SK-N-SH (cell line): ENCODE measurements around the gene NCKAP5L. TPM values are rescaled to one million over a fixed set of nuclear protein-coding genes. Genes with fewer than 3 reads are reported as not detected.

ENCODE experiments used
- CTCF ChIA-PET: fragments of 300-600, 350-600 bp; formaldehyde crosslinking; extraction: SDS; loops from one replicate; lab custom pipeline; 2021; lab: Yijun Ruan, JAX
- POLR2A ChIA-PET: fragments of 350-600 bp; sonication (Branson Sonifier 250); formaldehyde crosslinking; extraction: SDS; loops from one replicate; lab custom pipeline; 2020; ENCODE audit warnings: antibody characterized with exemption, inconsistent platforms; lab: Yijun Ruan, JAX
- DNase-seq: peaks from one replicate; pipeline ENCODE4 v3.0.0; 2012
- H2AFZ ChIP-seq: fragments of 200-600 bp; sonication (generic); 2 replicates; pipeline ENCODE4 v1.8.1; 2016; ENCODE audit warnings: antibody characterized with exemption, mild to moderate bottlenecking, low read depth
- H3F3A ChIP-seq: fragments of 200-600 bp; sonication (generic); replicated peaks from 2 replicates; pipeline ENCODE3; 2016; ENCODE audit warnings: antibody characterized with exemption, mild to moderate bottlenecking; ENCODE audit not compliant: insufficient read depth
- H3K27ac ChIP-seq, 2 experiments: fragments of 200-500 bp in 1 of 2; fragments of 200-600 bp in 1 of 2; sonication (Bioruptor generic) in 1 of 2; sonication (generic), shearing (Covaris generic) in 1 of 2; 2 replicates each; pipeline versions ENCODE4 v1.5.1 to v1.6.1; 2014 to 2016; ENCODE audit warnings: low read depth in 2 of 2, inconsistent platforms in 1 of 2, low read length in 1 of 2, mild to moderate bottlenecking in 1 of 2, mixed read lengths in 1 of 2
- H3K27me3 ChIP-seq: fragments of 200-600 bp; sonication (generic), shearing (Covaris generic); 2 replicates; pipeline ENCODE4 v1.6.1; 2016; ENCODE audit warnings: mixed run types; ENCODE audit not compliant: insufficient read depth
- H3K36me3 ChIP-seq, 2 experiments: fragments of 200-500 bp in 1 of 2; fragments of 200-600 bp in 1 of 2; sonication (Bioruptor generic) in 1 of 2; sonication (generic) in 1 of 2; replicated peaks in 1 of 2; 2 replicates each; pipeline versions ENCODE3 to v1.5.1; 2014 to 2016; ENCODE audit warnings: low read length in 1 of 2, mild to moderate bottlenecking in 1 of 2; ENCODE audit not compliant: insufficient read depth in 2 of 2, control insufficient read depth in 1 of 2
- H3K4me1 ChIP-seq, 2 experiments: fragments of 200-500 bp in 1 of 2; fragments of 200-600 bp in 1 of 2; sonication (Bioruptor generic) in 1 of 2; sonication (generic), shearing (Covaris generic) in 1 of 2; 2 replicates each; pipeline versions ENCODE4 v1.5.1 to v1.6.1; 2014 to 2016; ENCODE audit warnings: low read depth in 1 of 2, low read length in 1 of 2, mixed run types in 1 of 2; ENCODE audit not compliant: insufficient read depth in 2 of 2, control insufficient read depth in 1 of 2
- H3K4me2 ChIP-seq: fragments of 200-600 bp; sonication (generic), shearing (Covaris generic); 2 replicates; pipeline ENCODE4 v1.6.1; 2017; ENCODE audit warnings: mixed run types
- H3K4me3 ChIP-seq, 2 experiments: fragments of 200-500 bp in 1 of 2; fragments of 200-600 bp in 1 of 2; sonication (Bioruptor generic) in 1 of 2; sonication (generic), shearing (Covaris generic) in 1 of 2; 2 replicates each; pipeline versions ENCODE4 v1.5.1 to v1.8.1; 2014 to 2016; ENCODE audit warnings: low read depth in 2 of 2, inconsistent platforms in 1 of 2, low read length in 1 of 2, mild to moderate bottlenecking in 1 of 2, mixed read lengths in 1 of 2, moderate library complexity in 1 of 2
- H3K79me2 ChIP-seq: fragments of 200-600 bp; sonication (generic); 2 replicates; pipeline ENCODE4 v1.8.1; 2017; ENCODE audit warnings: mild to moderate bottlenecking; ENCODE audit not compliant: insufficient read depth
- H3K9ac ChIP-seq: fragments of 200-600 bp; sonication (generic); 2 replicates; pipeline ENCODE4 v1.6.1; 2017; ENCODE audit warnings: mixed run types
- H3K9me2 ChIP-seq: fragments of 200-600 bp; sonication (generic); 2 replicates; pipeline ENCODE4 v1.6.1; 2017; ENCODE audit warnings: mixed run types
- H3K9me3 ChIP-seq: fragments of 200-600 bp; sonication (generic); 2 replicates; pipeline ENCODE4 v1.6.1; 2017; ENCODE audit warnings: mixed run types, mild to moderate bottlenecking, moderate library complexity
- H4K20me1 ChIP-seq: fragments of 200-600 bp; sonication (generic); 2 replicates; pipeline ENCODE4 v1.6.1; 2017; ENCODE audit warnings: mild to moderate bottlenecking, mixed run types; ENCODE audit not compliant: insufficient read depth
- CTCF ChIP-seq: fragments of 200-600 bp; sonication (generic); IDR thresholded peaks from 2 replicates; pipeline ENCODE4 v1.6.1; 2017; ENCODE audit warnings: antibody characterized with exemption, mild to moderate bottlenecking, moderate library complexity
- ELF1 ChIP-seq: IDR thresholded peaks from 2 replicates; pipeline ENCODE4 v1.4.0; 2012
- FOSL2 ChIP-seq: IDR thresholded peaks from 2 replicates; pipeline ENCODE4 v1.4.0; 2012; ENCODE audit warnings: low read depth, mild to moderate bottlenecking, moderate library complexity, borderline replicate concordance
- FOXJ3 ChIP-seq: sonication (generic); formaldehyde crosslinking; IDR thresholded peaks from 2 replicates; pipeline ENCODE4 v1.5.1; 2020; ENCODE audit warnings: mild to moderate bottlenecking, missing genetic modification reagents
- GABPA ChIP-seq: IDR thresholded peaks from 2 replicates; pipeline ENCODE4 v1.4.0; 2012; ENCODE audit warnings: low read depth, mild to moderate bottlenecking
- IRF3 ChIP-seq: fragments of 150-350 bp; IDR thresholded peaks from 2 replicates; pipeline ENCODE4 v1.6.1; 2016; ENCODE audit warnings: mild to moderate bottlenecking, low read depth, low read length
- JUND ChIP-seq: IDR thresholded peaks from 2 replicates; pipeline ENCODE4 v1.4.0; 2012
- NFIC ChIP-seq: IDR thresholded peaks from 2 replicates; pipeline ENCODE4 v1.4.0; 2012; ENCODE audit warnings: borderline replicate concordance
- SIN3A ChIP-seq: IDR thresholded peaks from 2 replicates; pipeline ENCODE4 v1.6.1; 2012; ENCODE audit warnings: low read depth, mild to moderate bottlenecking, low read length, moderate library complexity, borderline replicate concordance
- SMC3 ChIP-seq: IDR thresholded peaks from 2 replicates; pipeline ENCODE4 v1.6.1; 2012; ENCODE audit warnings: low read depth, low read length, improper control_type of control experiment
- TAF1 ChIP-seq: IDR thresholded peaks from 2 replicates; pipeline ENCODE4 v1.6.1; 2012; ENCODE audit warnings: low read depth, mild to moderate bottlenecking, low read length, moderate library complexity, borderline replicate concordance
- ZBTB33 ChIP-seq: IDR thresholded peaks from 2 replicates; pipeline ENCODE4 v1.4.0; 2012; ENCODE audit warnings: low read depth, borderline replicate concordance
- WGBS: methylation state at CpG from one replicate; pipeline ENCODE4 v1.1.6; 2017; ENCODE audit warnings: low lambda C conversion rate; 5-methylcytosine and 5-hydroxymethylcytosine counted together
- polyA plus RNA-seq, 3 experiments: library from polyadenylated mRNA; depleted of rRNA; stranded (reverse); fragments of >200 nt; gene quantifications; 2 replicates each; pipeline ENCODE4 v1.2.3, GENCODE V29; 2012
- TF ChIP-seq, protein P1 (sequence below): IDR thresholded peaks from 2 replicates; pipeline ENCODE4 v1.6.1; 2012; ENCODE audit warnings: mild to moderate bottlenecking, low read depth, low read length, moderate library complexity

Gene NCKAP5L
- polyA plus RNA-seq, 1 of the 3 experiments (the other 2 are of a cell fraction) = 8.9 TPM

GRCh38 chr12:49823350-49823749 lies 4.9 kb downstream of the NCKAP5L start:
- H3K27me3 ChIP-seq = no peaks in the 10 kb centered on the region
- H3K9me2 ChIP-seq = no peaks in the 10 kb centered on the region
- H3K9me3 ChIP-seq = no peaks in the 10 kb centered on the region
- H3K27ac ChIP-seq = no peak overlapping the region
- peaks cover 86% of the 10 kb centered on the region for H3K79me2 ChIP-seq
- H3F3A ChIP-seq = no peaks in the 10 kb centered on the region
- no peak overlapping the region for H3K9ac ChIP-seq
- H2AFZ ChIP-seq = no peak overlapping the region
- WGBS = no CpG with 5 or more reads among the region's 1 CpG
- DNase-seq = no peak
- peaks cover 7 to 12% of the 10 kb centered on the region in 2 experiments for H3K36me3 ChIP-seq
- H3K4me2 ChIP-seq = no peak overlapping the region
- no peak for TF ChIP-seq JUND
- no peak for TF ChIP-seq NFIC
- no peak for TF ChIP-seq SMC3
- TF ChIP-seq IRF3 = no peak
- TF ChIP-seq, protein P1, sequence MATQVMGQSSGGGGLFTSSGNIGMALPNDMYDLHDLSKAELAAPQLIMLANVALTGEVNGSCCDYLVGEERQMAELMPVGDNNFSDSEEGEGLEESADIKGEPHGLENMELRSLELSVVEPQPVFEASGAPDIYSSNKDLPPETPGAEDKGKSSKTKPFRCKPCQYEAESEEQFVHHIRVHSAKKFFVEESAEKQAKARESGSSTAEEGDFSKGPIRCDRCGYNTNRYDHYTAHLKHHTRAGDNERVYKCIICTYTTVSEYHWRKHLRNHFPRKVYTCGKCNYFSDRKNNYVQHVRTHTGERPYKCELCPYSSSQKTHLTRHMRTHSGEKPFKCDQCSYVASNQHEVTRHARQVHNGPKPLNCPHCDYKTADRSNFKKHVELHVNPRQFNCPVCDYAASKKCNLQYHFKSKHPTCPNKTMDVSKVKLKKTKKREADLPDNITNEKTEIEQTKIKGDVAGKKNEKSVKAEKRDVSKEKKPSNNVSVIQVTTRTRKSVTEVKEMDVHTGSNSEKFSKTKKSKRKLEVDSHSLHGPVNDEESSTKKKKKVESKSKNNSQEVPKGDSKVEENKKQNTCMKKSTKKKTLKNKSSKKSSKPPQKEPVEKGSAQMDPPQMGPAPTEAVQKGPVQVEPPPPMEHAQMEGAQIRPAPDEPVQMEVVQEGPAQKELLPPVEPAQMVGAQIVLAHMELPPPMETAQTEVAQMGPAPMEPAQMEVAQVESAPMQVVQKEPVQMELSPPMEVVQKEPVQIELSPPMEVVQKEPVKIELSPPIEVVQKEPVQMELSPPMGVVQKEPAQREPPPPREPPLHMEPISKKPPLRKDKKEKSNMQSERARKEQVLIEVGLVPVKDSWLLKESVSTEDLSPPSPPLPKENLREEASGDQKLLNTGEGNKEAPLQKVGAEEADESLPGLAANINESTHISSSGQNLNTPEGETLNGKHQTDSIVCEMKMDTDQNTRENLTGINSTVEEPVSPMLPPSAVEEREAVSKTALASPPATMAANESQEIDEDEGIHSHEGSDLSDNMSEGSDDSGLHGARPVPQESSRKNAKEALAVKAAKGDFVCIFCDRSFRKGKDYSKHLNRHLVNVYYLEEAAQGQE = no peak
- TF ChIP-seq GABPA = no peak
- no peak for TF ChIP-seq CTCF
- TF ChIP-seq SIN3A = no peak
- no peak for TF ChIP-seq ZBTB33
- TF ChIP-seq TAF1 = no peak
- no peak for TF ChIP-seq FOXJ3 (CRISPR knock-in tag)
- no peak for TF ChIP-seq FOSL2
- no peak for TF ChIP-seq ELF1
- peaks cover 80% of the 10 kb centered on the region for H4K20me1 ChIP-seq
- ChIA-PET POLR2A (no interaction called here), CTCF (interaction anchor here (1.0 to 7.5 kb wide), 2 partner anchors 16 to 46 kb away, joined by 3 to 51 read pairs; no protein-coding TSS in a partner anchor)
- peaks cover 15 to 23% of the 10 kb centered on the region in 2 experiments; a peak in 3 of 4 replicates for H3K4me1 ChIP-seq
- H3K4me3 ChIP-seq = no peak overlapping the region
